Ishikawa (cell line): ENCODE results near the gene DEPDC7.

Source experiments
- CREB1 ChIP-seq: IDR thresholded peaks from 2 replicates; pipeline ENCODE4 v1.6.1; 2012; ENCODE audit warnings: low read depth
- EP300 ChIP-seq: IDR thresholded peaks from 2 replicates; pipeline ENCODE4 v1.6.1; 2012; ENCODE audit warnings: borderline replicate concordance
- RAD21 ChIP-seq: IDR thresholded peaks from 2 replicates; pipeline ENCODE4 v1.6.1; 2012; ENCODE audit warnings: low read depth
- TAF1 ChIP-seq: IDR thresholded peaks from 2 replicates; pipeline ENCODE4 v1.6.1; 2012; ENCODE audit warnings: low read depth, mild to moderate bottlenecking
- TF ChIP-seq, protein P1 (sequence below): IDR thresholded peaks from 2 replicates; pipeline ENCODE4 v1.6.1; 2012; ENCODE audit warnings: low read depth, mild to moderate bottlenecking

DNA sequence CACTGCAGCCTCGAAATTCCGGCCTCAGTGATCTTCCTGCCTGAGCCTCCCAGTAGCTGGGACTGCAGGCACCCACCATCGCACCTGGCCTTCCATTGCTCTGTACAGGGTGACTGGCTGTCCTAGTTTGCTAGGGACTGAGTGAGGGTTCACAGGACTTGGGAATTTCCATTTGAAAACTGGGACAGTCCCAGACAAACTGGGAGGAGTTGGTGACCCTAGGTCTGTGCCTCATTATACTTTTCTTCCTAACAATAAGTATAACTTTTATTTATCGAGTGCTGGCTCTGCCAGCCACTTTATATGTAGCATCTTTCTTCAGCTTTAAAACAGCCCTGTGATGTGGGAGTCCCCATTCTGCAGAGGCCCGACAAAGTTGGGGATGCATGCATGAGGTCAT lies 49.2 kb downstream of the DEPDC7 start:
- TF ChIP-seq, protein P1, sequence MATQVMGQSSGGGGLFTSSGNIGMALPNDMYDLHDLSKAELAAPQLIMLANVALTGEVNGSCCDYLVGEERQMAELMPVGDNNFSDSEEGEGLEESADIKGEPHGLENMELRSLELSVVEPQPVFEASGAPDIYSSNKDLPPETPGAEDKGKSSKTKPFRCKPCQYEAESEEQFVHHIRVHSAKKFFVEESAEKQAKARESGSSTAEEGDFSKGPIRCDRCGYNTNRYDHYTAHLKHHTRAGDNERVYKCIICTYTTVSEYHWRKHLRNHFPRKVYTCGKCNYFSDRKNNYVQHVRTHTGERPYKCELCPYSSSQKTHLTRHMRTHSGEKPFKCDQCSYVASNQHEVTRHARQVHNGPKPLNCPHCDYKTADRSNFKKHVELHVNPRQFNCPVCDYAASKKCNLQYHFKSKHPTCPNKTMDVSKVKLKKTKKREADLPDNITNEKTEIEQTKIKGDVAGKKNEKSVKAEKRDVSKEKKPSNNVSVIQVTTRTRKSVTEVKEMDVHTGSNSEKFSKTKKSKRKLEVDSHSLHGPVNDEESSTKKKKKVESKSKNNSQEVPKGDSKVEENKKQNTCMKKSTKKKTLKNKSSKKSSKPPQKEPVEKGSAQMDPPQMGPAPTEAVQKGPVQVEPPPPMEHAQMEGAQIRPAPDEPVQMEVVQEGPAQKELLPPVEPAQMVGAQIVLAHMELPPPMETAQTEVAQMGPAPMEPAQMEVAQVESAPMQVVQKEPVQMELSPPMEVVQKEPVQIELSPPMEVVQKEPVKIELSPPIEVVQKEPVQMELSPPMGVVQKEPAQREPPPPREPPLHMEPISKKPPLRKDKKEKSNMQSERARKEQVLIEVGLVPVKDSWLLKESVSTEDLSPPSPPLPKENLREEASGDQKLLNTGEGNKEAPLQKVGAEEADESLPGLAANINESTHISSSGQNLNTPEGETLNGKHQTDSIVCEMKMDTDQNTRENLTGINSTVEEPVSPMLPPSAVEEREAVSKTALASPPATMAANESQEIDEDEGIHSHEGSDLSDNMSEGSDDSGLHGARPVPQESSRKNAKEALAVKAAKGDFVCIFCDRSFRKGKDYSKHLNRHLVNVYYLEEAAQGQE = no peak
- TF ChIP-seq TAF1 (no peak), RAD21 (no peak), CREB1 (no peak), EP300 (no peak)
